ENCODE results near the gene KRIT1. TPM values are rescaled to one million over a fixed set of nuclear protein-coding genes. Genes with fewer than 3 reads are reported as not detected.
A peak's percentile ranks its signal among the peaks of the same experiment; 100 is the strongest.
"Not testable (repeated sequence)": the region's sequence is repeated elsewhere in the genome, so short reads cannot be mapped to it uniquely, and the experiment has no call there.

The KRIT1 gene
- polyA plus RNA-seq, 1 donor from 2014 or later: 15.6 TPM

DNA sequence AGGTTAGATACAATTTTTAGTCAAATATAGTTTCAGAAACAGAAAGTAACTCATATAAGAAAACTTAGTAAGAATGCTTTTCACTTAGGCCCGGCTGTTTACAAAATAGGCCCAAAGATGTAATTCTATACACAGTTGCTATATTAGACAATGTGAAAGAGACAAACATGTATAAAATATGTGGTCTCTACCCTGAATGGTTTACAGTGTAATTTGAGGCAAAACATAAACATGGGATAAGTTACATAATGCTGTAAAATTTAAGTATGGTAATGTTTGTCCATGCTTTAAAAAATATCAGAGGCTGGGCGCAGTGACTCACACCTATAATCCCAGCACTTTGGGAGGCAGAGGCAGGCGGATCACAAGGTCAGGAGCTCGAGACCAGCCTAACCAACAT, 18.7 kb downstream of the KRIT1 start:
- Mint-ChIP-seq H3K9me3 (peaks cover 0 to 3% (median 0%) of the 10 kb centered on the region in 3 donors), H3K4me3 (no peak overlapping the region), H3K27me3 (no peaks in the 10 kb centered on the region), H3K27ac (no peak overlapping the region), H3K36me3 (peaks cover 17% of the 10 kb centered on the region), H3K4me1 (no peaks in the 10 kb centered on the region)

DNA sequence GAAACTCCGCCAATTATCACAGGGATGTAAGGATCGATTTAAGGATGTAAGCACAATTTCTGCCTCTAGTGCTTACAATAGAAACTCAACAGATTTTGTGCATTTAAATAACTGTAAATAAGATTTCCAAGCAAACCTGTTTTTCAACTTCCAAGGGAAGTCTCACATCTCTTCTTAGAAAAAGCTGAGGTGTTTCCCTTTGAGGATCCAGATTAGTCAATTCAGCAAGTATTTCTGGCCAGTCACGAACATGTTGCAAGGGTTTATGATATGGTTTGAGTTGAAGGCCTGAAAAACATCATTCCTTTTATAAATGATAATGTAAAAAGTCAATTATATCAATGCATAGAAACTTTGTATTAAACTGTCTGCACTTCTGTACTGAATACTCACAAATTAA, 23.9 kb downstream of the KRIT1 start:
- Mint-ChIP-seq H3K27me3 (no peaks in the 10 kb centered on the region), H3K27ac (no peak overlapping the region), H3K36me3 (peaks cover 30% of the 10 kb centered on the region), H3K9me3 (no peaks in the 10 kb centered on the region), H3K4me3 (no peak overlapping the region), H3K4me1 (peaks cover 0 to 5% (median 3%) of the 10 kb centered on the region in 3 donors)

DNA sequence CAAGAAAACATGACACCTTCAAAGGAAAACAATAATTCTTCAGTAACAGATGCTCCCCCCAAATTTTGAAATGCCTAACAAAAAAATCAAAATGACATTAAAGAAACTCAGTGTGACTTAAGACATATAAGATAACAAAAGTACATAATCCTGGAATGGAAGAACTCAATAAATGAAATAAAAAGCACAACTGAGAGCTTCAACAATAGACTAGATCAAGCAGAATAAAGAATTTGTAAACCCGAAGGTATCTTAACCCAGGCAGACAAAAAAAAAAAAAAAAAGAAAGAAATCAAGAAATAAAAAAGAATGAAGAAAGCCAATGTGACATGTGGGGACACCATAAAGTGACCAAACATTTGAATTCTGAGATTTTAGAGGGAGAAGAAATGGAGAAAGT, 39.0 kb downstream of the KRIT1 start:
- H3K27ac Mint-ChIP-seq: no peak overlapping the region
- H3K4me3 Mint-ChIP-seq: no peak overlapping the region

DNA sequence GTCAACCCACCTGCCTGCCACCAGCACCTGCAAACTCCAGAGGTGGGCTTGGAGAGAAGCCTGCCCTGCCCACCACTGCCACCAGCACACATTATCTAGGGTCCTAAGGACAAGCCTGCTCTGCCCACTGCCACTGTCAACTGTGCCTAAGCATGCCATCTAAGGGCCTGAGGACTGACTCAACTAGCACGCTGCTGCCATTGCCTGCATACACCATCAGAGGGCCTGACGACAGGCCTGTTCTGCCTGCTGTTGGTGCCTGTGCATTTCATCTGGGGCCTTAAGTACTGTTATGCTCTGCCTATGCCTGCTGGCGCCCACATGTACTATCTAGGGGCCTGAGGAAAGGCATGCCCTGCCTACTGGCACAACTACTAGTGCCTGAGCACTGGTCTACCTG, 39.7 kb downstream of the KRIT1 start:
- Mint-ChIP-seq H3K27me3 (no peaks in the 10 kb centered on the region), H3K4me1 (peaks cover 0 to 5% (median 1%) of the 10 kb centered on the region in 3 donors), H3K36me3 (peaks cover 37% of the 10 kb centered on the region), H3K4me3 (no peak overlapping the region), H3K9me3 (peaks cover 0 to 18% (median 7%) of the 10 kb centered on the region in 3 donors), H3K27ac (no peak overlapping the region)

More for the DNA sequence above, 39.0 kb downstream of the KRIT1 start:
- Mint-ChIP-seq H3K36me3 (peaks cover 41% of the 10 kb centered on the region), H3K27me3 (no peaks in the 10 kb centered on the region), H3K4me1 (peaks cover 0 to 8% (median 1%) of the 10 kb centered on the region in 3 donors), H3K9me3 (peaks cover 2 to 21% (median 7%) of the 10 kb centered on the region in 3 donors)

DNA sequence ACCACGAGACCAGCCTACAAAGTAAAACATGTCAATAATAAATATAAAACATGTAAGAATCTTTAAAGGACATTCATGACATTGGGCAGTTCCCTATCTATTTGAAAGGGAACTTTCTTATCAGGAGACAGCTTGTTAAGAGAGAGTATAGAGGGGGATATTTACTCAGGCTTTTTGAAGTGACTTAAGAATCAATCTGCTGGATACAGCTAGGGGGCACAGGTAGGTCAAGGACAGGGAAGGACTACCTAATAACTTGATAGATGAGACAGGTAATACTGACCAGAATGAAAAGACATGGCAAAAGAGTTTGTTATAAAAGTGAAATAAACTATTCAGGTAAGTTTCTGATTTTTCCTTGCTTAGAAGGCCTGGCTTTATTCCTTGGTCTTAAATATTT, 44.9 kb downstream of the KRIT1 start:
- no peak overlapping the region for H3K4me3 Mint-ChIP-seq
- H3K4me1 Mint-ChIP-seq: no peaks in the 10 kb centered on the region
- H3K27me3 Mint-ChIP-seq: no peaks in the 10 kb centered on the region
- no peaks in the 10 kb centered on the region for H3K9me3 Mint-ChIP-seq
- H3K36me3 Mint-ChIP-seq: peaks cover 9% of the 10 kb centered on the region
- H3K27ac Mint-ChIP-seq: no peak overlapping the region

DNA sequence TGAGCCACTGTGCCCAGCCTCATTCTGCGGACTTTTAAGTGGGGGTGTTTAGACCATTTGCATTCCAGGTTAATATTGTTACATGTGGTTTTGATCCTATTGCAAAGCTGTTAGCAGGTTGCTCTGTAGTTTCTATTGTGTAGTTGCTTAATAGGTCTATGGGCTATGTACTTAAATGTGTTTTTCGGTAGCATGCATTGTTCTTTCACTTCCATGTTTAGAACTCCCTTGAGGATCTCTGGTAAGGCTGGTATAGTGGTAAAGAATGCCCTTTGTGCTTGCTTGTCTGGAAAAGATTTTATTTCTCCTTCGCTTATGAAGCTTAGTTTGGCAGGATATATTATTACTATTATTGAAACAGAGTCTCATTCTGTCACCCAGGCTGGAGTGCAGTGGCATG, 53.4 kb downstream of the KRIT1 start:
- Mint-ChIP-seq H3K27me3 (no peaks in the 10 kb centered on the region), H3K36me3 (peaks cover 8% of the 10 kb centered on the region), H3K4me3 (no peak overlapping the region), H3K4me1 (peaks cover 2 to 3% (median 3%) of the 10 kb centered on the region in 3 donors), H3K27ac (peak overlapping the region in 1 of 3 donors; percentile 48), H3K9me3 (peaks cover 0 to 26% (median 24%) of the 10 kb centered on the region in 3 donors)

DNA sequence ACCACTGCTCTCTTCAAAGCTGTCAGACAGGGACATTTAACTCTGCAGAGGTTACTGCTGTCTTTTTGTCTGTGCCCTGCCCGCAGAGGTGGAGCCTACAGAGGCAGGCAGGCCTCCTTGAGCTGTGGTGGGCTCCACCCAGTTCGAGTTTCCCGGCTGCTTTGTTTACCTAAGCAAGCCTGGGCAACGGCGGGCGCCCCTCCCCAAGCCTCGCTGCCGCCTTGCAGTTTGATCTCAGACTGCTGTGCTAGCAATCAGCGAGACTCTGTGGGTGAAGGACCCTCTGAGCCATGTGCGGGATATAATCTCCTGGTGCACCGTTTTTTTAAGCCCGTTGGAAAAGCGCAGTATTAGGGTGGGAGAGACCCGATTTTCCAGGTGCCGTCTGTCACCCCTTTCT, 56.5 kb downstream of the KRIT1 start:
- H3K27ac Mint-ChIP-seq, H3K4me1 Mint-ChIP-seq, H3K36me3 Mint-ChIP-seq, H3K4me3 Mint-ChIP-seq, H3K27me3 Mint-ChIP-seq: not testable (repeated sequence)
- peaks cover 0 to 24% (median 21%) of the 10 kb centered on the region in 3 donors for H3K9me3 Mint-ChIP-seq

DNA sequence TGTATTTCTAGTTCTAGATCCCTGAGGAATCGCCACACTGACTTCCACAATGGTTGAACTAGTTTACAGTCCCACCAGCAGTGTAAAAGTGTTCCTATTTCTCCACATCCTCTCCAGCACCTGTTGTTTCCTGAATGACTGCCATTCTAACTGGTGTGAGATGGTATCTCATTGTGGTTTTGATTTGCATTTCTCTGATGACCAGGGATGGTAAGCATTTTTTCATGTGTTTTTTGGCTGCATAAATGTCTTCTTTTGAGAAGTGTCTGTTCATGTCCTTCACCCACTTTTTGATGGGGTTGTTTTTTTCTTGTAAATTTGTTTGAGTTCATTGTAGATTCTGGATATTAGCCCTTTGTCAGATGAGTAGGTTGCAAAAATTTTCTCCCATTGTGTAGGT, 61.4 kb downstream of the KRIT1 start:
- not testable (repeated sequence) for H3K9me3 Mint-ChIP-seq, H3K36me3 Mint-ChIP-seq, H3K4me1 Mint-ChIP-seq, H3K4me3 Mint-ChIP-seq, H3K27ac Mint-ChIP-seq, H3K27me3 Mint-ChIP-seq

DNA sequence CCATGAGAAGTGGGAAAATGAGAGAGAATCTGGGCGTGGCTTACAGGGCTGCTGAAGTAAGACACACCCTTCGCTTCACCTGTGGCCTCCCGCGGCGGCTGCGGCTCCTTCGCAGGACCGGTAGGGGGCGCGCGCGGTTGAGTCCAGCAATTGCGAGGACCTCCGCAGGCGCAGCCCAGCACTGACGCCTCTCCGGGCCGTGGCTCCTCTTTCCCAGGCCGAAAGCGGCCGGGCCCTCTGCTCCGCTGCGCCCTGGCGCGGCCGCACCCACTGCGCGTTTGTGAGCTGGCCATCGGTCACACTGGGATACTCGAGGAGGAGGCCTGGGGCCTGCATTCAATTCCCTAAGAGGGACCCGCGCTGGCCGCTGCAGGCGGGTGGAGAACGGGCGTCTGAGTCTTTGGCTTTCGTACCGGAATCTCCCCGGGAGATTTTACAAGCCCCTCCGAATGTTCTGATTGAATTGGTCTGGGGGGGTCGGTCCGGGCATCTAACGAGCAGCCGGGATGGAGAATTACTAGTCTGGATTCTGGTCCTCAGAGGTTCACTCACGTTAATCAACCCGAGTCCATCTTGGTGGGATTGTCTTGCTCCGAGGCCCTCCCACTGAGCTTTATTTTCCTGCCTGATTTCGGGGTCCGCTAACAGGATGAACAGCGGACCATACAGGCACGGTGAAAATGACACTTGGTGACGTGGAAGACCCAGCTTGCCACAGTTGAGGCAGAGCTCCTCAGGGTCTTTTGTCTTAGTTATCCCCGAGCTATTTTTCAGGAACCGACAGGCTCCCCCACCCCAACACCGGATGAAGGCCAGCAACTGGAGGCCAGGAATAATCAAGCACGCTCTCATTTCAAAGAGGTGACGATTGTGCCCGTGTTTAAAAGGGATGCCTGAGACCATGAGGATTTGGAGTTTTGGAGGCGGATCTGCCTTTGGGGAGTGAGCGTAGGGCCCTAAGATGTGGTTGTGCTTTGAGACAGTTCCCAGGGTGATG, 66.5 kb downstream of the KRIT1 start, which contains the start of gene LRRD1:
LRRD1 (minus strand) TSS at position 215 of the 997 bp plus-strand sequence. CDS start 13,940 bp downstream, outside the sequence.
- Mint-ChIP-seq H3K9me3 (peaks cover 0 to 2% (median 0%) of the 10 kb centered on the region in 3 donors), H3K36me3 (no peaks in the 10 kb centered on the region), H3K4me1 (peaks cover 0 to 7% (median 5%) of the 10 kb centered on the region in 3 donors), H3K27ac (no peak within 1 kb of the TSS), H3K4me3 (peak within 1 kb of the TSS; percentile 67 to 84 (median 78)), H3K27me3 (no peaks in the 10 kb centered on the region)

DNA sequence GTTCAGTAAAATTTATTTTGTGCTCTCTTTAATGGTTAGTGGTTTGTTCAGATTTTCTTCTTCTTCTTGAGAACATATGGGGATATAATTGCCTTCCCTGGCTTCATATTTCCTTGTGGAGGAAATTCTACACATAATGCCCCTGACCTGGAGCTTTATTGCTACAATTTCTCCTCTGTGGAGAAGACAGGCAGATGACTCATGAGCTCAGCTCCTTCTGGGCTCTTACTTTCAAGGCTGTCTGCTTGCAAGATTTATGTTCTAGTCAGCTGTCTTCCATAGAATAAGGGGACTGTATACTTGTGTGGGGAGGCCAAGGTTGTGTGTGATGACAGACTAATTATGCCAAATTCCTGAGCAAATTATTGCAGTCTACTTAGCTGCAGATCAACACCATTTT, 68.4 kb downstream of the KRIT1 start:
- H3K4me3 Mint-ChIP-seq: peak overlapping the region in 1 of 4 donors; percentile 69
- no peak overlapping the region for H3K27ac Mint-ChIP-seq
- H3K27me3 Mint-ChIP-seq: no peaks in the 10 kb centered on the region
- no peaks in the 10 kb centered on the region for H3K36me3 Mint-ChIP-seq
- H3K4me1 Mint-ChIP-seq: peaks cover 0 to 7% (median 5%) of the 10 kb centered on the region in 3 donors
- H3K9me3 Mint-ChIP-seq: peaks cover 0 to 2% (median 0%) of the 10 kb centered on the region in 3 donors

DNA sequence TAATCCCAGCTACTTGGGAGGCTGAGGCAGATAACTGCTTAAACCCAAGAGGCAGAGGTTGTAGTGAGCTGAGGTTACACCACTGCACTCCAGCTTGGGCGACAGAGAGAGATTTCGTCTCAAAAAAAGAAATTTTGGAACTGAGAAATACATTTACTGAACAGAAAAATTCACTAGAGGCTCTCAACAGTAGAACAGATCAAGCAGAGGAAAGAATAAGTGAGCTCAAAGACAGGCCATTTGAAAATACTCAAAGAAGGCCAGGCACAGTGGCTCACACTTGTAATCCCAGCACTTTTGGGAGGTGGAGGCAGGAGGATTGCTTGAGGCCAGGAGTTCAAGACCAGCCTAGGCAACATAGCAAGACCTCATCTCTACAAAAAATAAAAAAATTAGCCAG, 76.2 kb downstream of the KRIT1 start:
- H3K27ac Mint-ChIP-seq, H3K9me3 Mint-ChIP-seq, H3K36me3 Mint-ChIP-seq, H3K4me3 Mint-ChIP-seq, H3K4me1 Mint-ChIP-seq, H3K27me3 Mint-ChIP-seq: not testable (repeated sequence)

DNA sequence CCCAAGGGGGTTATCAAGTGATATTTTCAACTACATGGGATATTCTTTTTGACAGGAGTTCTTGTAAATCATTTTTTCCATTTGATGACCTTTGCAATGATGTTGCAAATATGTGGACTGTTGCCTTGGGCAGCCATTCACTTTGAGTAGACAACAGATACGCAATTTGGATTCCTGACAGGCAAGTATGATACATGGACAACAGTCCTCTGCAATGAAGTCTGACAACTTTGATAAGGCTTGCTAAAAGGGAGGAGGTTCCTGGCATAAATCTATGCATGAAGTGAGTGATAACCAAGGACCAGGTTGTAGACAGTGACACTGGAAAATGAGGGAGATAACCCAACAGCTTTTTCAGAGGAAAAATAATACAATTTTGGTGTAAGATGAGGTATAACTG, 84.4 kb downstream of the KRIT1 start:
- Mint-ChIP-seq H3K4me1 (peaks cover 0 to 2% (median 0%) of the 10 kb centered on the region in 3 donors), H3K4me3 (no peak overlapping the region), H3K27me3 (peaks cover 5% of the 10 kb centered on the region), H3K9me3 (no peaks in the 10 kb centered on the region), H3K27ac (no peak overlapping the region), H3K36me3 (peaks cover 2% of the 10 kb centered on the region)

DNA sequence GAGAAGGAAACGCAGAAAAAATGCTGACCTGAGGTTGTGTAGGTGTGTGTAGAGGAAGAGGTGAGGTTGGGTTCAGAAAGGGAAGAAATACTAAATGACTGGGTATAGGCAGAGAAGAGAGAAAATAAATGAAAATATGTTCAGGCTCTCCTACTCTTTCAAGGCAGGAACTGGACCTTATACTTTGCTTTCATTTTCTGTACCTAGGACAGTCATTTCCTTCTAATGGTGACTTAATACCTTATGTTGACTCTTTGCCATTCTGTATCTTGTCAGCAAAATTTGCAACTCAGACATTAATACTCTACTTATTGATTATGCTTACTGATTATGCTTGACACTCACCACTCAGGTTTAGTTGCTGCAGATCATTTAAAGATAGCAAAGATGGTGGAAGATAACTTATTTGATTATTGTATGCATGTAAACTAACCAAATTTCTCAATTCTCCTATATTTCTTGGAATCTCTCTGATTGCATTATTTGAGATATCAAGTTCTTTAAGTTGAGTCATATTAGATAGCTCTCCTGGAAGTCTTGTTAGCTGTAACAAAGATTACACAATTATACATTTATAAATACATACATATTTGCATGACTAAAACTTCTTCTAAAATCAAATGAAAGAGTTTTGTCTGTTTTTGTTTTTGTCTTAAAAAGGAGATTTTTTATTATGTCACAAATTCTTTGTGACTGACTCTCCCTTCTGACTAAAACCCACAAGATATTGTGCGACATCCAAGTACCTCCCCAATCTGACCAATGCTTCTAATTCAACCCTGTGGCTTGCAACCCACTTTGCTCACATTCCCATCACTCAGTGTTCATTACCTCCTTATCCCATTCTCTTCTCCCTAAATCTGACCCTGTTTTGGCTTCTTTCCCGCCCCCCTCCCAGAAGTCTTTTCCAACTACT, 86.8 kb downstream of the KRIT1 start:
- Mint-ChIP-seq H3K27ac (no peak overlapping the region), H3K4me1 (peaks cover 0 to 2% (median 0%) of the 10 kb centered on the region in 3 donors), H3K27me3 (peaks cover 5% of the 10 kb centered on the region), H3K4me3 (no peak overlapping the region), H3K9me3 (no peaks in the 10 kb centered on the region), H3K36me3 (no peaks in the 10 kb centered on the region)

DNA sequence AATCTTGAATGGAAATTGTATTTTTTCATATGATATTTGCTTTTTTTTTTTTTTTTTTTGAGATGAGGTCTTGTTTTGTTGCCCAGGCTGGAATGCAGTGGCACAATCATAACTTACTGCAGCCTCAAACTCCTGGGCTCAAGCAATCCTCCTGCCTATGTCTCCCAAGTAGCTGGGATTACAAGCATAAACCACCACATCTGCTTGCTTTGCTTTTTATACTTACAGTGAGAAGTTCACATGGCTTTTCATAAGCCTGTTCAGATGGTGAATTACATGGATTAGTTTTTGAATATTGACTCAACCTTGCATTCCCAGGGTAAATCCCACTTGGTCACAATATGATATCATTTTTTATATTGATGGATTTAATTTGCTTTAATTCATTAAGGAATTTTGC, 88.7 kb downstream of the KRIT1 start:
- H3K36me3 Mint-ChIP-seq: no peaks in the 10 kb centered on the region
- H3K4me3 Mint-ChIP-seq: no peak overlapping the region
- H3K9me3 Mint-ChIP-seq: no peaks in the 10 kb centered on the region
- no peak overlapping the region for H3K27ac Mint-ChIP-seq
- peaks cover 0 to 2% (median 0%) of the 10 kb centered on the region in 3 donors for H3K4me1 Mint-ChIP-seq
- peaks cover 5% of the 10 kb centered on the region for H3K27me3 Mint-ChIP-seq
